GM12875 (cell line): ENCODE data around the gene PDGFRA.

ENCODE experiments used
- H3K4me3 ChIP-seq: one replicate; pipeline ENCODE4 v1.5.1; 2011; ENCODE audit warnings: low read depth, low read length, control low read depth
- CTCF ChIP-seq: IDR thresholded peaks from 2 replicates; pipeline ENCODE4 v1.5.1; 2011; ENCODE audit warnings: low read depth, mild to moderate bottlenecking, control low read depth, inconsistent platforms, low read length, moderate library complexity, borderline replicate concordance; ENCODE audit not compliant: insufficient read depth

Gene PDGFRA

DNA sequence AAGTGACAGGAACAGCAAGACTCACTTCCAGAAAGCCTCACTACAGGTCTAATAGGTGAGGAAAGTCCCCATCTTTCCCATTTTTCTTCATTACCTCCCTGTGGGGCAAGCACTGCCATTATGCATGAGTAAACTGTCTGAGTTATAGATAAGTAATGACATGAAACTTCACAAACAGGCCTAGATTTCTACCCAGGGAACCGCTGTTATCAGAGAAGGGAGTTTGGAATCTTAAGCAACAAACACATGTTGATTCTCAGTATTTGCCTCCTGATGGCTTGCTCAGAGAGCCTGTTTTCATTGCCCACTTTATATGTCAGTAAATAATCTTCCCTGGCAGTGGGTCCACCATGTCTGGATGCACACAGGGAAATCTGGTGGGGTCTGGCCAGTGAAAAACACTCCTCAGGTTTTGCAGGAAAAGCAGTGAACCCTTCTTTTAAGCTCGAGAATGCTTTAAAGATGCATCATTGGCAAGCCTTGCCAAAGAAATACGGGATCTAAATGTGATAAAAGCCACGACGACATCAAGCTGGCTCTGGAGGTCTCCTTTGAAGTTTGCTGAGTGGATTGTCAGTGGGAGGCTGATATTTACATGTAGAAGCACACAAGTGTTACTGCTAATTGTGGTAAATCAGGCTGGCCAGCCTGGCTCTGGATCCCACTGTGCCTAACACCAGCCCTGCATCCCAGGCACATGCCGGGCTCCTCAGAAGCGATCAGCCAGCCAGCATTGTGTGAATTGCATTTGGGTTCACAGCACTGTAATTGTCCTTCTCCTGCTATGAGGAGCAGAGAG, 25.2 kb downstream of the PDGFRA start:
- no peak overlapping the region for H3K4me3 ChIP-seq
- no peak for TF ChIP-seq CTCF

- no peak overlapping the region for H3K4me3 ChIP-seq
Observed at GRCh38 chr4:54254915-54255246, 25.8 kb downstream of the PDGFRA start.

GRCh38 chr4:54255881-54256280, 26.8 kb downstream of the PDGFRA start:
- no peak for TF ChIP-seq CTCF
- no peak overlapping the region for H3K4me3 ChIP-seq

More at GRCh38 chr4:54254915-54255246, 25.8 kb downstream of the PDGFRA start:
- no peak for TF ChIP-seq CTCF

- no peak overlapping the region for H3K4me3 ChIP-seq
- TF ChIP-seq CTCF: no peak
Observed at GRCh38 chr4:54256491-54257486, 27.7 kb downstream of the PDGFRA start.

- H3K4me3 ChIP-seq: no peak overlapping the region
- no peak for TF ChIP-seq CTCF
Observed at GRCh38 chr4:54265366-54265765, 36.3 kb downstream of the PDGFRA start.

GRCh38 chr4:54268151-54268550, 39.1 kb downstream of the PDGFRA start:
- no peak overlapping the region for H3K4me3 ChIP-seq
- no peak for TF ChIP-seq CTCF

DNA sequence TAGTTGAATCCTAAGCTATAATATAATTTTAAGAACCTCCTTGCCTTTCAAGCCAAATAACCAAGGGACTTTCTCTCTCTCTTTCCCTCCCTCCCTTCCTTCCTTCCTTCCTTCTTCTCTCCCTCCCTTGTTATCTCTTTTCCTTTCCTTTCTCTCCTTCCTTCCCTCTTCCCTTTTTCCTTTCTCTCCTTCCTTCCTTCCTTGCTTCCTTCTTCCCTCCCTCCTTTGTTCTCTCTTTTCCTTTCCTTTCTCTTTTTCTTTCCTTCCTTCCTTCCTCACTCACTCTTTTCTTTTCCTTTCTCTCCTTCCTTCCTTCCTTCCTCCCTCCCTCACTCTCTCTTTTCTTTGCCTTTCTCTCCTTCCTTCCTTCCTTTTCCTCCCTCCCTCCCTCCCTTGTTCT, 42.4 kb downstream of the PDGFRA start:
- no peak overlapping the region for H3K4me3 ChIP-seq
- TF ChIP-seq CTCF: no peak
